Endodermal cell (in vitro differentiated cells): ENCODE data around the gene ABHD8. TPM values are rescaled to one million over a fixed set of nuclear protein-coding genes. Genes with fewer than 3 reads are reported as not detected.

Source experiments
- DNase-seq: peaks from one replicate; pipeline ENCODE4 v3.0.0-alpha.2; 2017
- H3K27ac ChIP-seq: 2 replicates; pipeline ENCODE4 v1.5.1; 2013; ENCODE audit warnings: mild to moderate bottlenecking, low read depth, low read length, moderate library complexity
- H3K27me3 ChIP-seq: 2 replicates; pipeline ENCODE4 v1.6.1; 2013; ENCODE audit warnings: mild to moderate bottlenecking, low read length, moderate library complexity; ENCODE audit not compliant: insufficient read depth, control insufficient read depth, poor library complexity, severe bottlenecking
- H3K36me3 ChIP-seq: 2 replicates; pipeline ENCODE4 v1.7.0; 2013; ENCODE audit warnings: mild to moderate bottlenecking, low read length, moderate library complexity; ENCODE audit not compliant: control insufficient read depth, insufficient read depth
- H3K4me1 ChIP-seq: one replicate; pipeline ENCODE4 v1.7.0; 2013; ENCODE audit warnings: low read length; ENCODE audit not compliant: control insufficient read depth, insufficient read depth
- H3K4me3 ChIP-seq: 2 replicates; pipeline ENCODE4 v1.5.1; 2013; ENCODE audit warnings: mild to moderate bottlenecking, low read length, moderate library complexity
- H3K9ac ChIP-seq: 2 replicates; pipeline ENCODE4 v1.6.1; 2013; ENCODE audit warnings: mild to moderate bottlenecking, low read length, moderate library complexity; ENCODE audit not compliant: poor library complexity, severe bottlenecking; ENCODE audit errors: extremely low read depth
- H3K9me3 ChIP-seq: 2 replicates; pipeline ENCODE4 v1.6.1; 2013; ENCODE audit warnings: mild to moderate bottlenecking, low read length, moderate library complexity; ENCODE audit not compliant: control insufficient read depth
- H3K27ac Mint-ChIP-seq: 2 replicates; pipeline ENCODE4 v1.8.0; 2020; ENCODE audit warnings: mixed read lengths
- H3K27me3 Mint-ChIP-seq: 2 replicates; pipeline ENCODE4 v1.8.0; 2021; ENCODE audit warnings: mild to moderate bottlenecking, mixed read lengths; ENCODE audit not compliant: insufficient read depth
- H3K36me3 Mint-ChIP-seq: 2 replicates; pipeline ENCODE4 v1.8.0; 2020; ENCODE audit warnings: low read depth, mixed read lengths
- H3K4me1 Mint-ChIP-seq: 2 replicates; pipeline ENCODE4 v1.8.0; 2020; ENCODE audit warnings: mixed read lengths
- H3K4me3 Mint-ChIP-seq: 2 replicates; pipeline ENCODE4 v1.8.0; 2020; ENCODE audit warnings: mild to moderate bottlenecking, moderate library complexity, mixed read lengths
- H3K9me3 Mint-ChIP-seq: 2 replicates; pipeline ENCODE4 v1.8.0; 2020; ENCODE audit warnings: mild to moderate bottlenecking, mixed read lengths
- WGBS, 2 experiments: methylation state at CpG; one replicate each; pipeline versions ENCODE4 v1.1.5 to v1.1.7; 2013; ENCODE audit warnings: missing lambda C conversion rate in 2 of 2, mixed read lengths in 1 of 2; ENCODE audit not compliant: insufficient coverage in 1 of 2, insufficient read length in 1 of 2; 5-methylcytosine and 5-hydroxymethylcytosine counted together
- total RNA-seq, 2 donors: library from RNA; stranded (reverse); fragmentation: NEBNext Ultra II Directional in 1 of 2; extraction: Animal tissue kit (Norgen Biotek cat#: 25700) in 1 of 2; gene quantifications; 2 replicates in 1 of 2; 3 replicates in 1 of 2; pipeline ENCODE4 v1.2.1, GENCODE V29; 2021
- TF ChIP-seq, protein P1 (sequence below): fragments of 200-600 bp; sonication (generic); conservative IDR thresholded peaks from 2 replicates; pipeline ENCODE4 v1.5.0; 2021; ENCODE audit warnings: antibody characterized with exemption, mild to moderate bottlenecking

ABHD8 gene
- total RNA-seq, 2 donors from 2014 or later = 11.6 to 21.1 TPM

DNA sequence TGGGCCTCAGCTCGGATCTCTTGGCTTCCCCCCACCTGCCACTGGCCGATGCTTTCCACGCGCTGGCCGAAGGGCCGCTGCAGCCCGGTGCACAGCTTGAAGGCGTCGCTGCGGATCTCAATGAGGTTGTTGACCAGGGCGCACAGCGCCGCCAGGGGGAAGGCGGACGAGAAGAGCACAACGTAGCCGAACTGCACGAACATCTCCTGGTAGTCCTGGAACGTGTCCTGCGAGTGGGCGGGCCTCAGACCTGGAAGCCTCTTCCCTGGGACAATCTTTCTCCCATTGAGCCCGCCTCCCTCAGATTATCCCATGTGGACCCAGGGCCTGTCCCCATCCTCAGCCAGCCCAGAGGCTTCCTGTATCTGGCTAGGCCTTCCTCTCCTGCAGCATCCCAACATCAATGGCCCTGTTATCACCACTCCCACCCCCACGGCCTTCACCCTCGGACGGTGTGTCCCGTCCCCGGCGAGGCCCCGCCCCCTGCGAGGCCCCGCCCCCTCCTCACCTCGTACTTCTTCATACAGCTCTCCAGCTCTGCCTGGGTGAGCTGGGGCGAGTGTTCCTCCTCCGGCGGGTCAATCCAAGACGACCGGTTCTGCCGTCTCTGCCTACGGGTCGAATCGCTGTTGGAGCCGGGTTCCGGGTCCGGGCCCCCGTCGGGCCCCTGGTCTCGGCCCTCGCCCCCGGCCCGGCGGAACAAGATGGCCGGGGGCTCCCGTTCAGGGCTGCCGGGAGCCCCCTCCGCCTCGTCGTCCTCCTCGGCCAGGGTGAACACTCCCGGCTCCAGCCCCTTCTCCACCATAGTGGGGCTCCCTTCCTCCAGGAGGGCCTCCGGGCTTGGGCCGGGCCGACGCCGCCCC lies 24.7 kb upstream of the ABHD8 start:
- H3K36me3 Mint-ChIP-seq = peaks cover 24% of the 10 kb centered on the region
- peak; percentile 97 for DNase-seq
- Histone ChIP-seq H3K9me3 (no peaks in the 10 kb centered on the region), H3K9ac (peak overlapping the region; percentile 44), H3K36me3 (peaks cover 9% of the 10 kb centered on the region), H3K4me1 (no peaks in the 10 kb centered on the region), H3K27me3 (no peaks in the 10 kb centered on the region), H3K27ac (peak overlapping the region; percentile 6), H3K4me3 (peak overlapping the region; percentile 71)
- peaks cover 1% of the 10 kb centered on the region for H3K4me1 Mint-ChIP-seq
- 7 to 20% methylated on average over 44 to 63 of the region's 64 CpGs for WGBS, 2 experiments
- peak overlapping the region; percentile 88 for H3K27ac Mint-ChIP-seq
- peaks cover 24% of the 10 kb centered on the region for H3K27me3 Mint-ChIP-seq
- TF ChIP-seq, protein P1, sequence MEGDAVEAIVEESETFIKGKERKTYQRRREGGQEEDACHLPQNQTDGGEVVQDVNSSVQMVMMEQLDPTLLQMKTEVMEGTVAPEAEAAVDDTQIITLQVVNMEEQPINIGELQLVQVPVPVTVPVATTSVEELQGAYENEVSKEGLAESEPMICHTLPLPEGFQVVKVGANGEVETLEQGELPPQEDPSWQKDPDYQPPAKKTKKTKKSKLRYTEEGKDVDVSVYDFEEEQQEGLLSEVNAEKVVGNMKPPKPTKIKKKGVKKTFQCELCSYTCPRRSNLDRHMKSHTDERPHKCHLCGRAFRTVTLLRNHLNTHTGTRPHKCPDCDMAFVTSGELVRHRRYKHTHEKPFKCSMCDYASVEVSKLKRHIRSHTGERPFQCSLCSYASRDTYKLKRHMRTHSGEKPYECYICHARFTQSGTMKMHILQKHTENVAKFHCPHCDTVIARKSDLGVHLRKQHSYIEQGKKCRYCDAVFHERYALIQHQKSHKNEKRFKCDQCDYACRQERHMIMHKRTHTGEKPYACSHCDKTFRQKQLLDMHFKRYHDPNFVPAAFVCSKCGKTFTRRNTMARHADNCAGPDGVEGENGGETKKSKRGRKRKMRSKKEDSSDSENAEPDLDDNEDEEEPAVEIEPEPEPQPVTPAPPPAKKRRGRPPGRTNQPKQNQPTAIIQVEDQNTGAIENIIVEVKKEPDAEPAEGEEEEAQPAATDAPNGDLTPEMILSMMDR = peak; percentile 83
- no peaks in the 10 kb centered on the region for H3K9me3 Mint-ChIP-seq
- peak overlapping the region; percentile 63 for H3K4me3 Mint-ChIP-seq

DNA sequence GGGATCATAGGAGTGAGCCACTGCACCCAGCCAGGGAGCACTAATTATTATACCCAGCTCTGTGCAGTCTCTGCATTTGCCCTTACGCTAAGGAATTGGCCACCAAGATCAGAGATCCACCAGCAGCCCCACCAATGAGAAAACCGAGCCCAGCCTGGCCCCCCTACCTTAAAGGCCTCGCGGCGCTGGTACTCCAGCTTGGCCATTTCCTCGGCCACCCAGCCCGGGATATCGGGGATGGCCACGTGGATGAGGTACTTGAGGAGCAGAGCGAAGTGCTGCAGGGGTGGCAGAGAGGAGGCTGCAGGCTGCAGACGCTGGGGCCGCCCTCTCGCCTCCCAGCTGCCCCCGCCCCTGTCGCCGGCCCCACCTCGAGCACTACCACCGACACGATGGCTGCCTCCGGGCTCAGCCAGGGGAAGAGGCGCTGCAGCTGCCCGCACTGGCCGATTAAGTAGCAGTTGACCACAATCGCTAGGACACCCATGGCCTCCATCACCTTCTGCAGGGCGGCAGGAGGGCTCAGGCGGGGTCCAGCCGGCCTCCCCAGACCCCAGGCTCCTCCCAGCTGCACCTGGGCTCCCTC lies 23.9 kb upstream of the ABHD8 start:
- Histone ChIP-seq H3K9ac (no peak overlapping the region), H3K36me3 (peaks cover 3% of the 10 kb centered on the region), H3K27me3 (no peaks in the 10 kb centered on the region), H3K4me3 (peak overlapping the region; percentile 71), H3K4me1 (no peaks in the 10 kb centered on the region), H3K27ac (no peak overlapping the region), H3K9me3 (no peaks in the 10 kb centered on the region)
- Mint-ChIP-seq H3K27ac (peak overlapping the region; percentile 88), H3K4me3 (peak overlapping the region; percentile 63), H3K9me3 (no peaks in the 10 kb centered on the region), H3K27me3 (peaks cover 24% of the 10 kb centered on the region), H3K36me3 (peaks cover 24% of the 10 kb centered on the region), H3K4me1 (peaks cover 1% of the 10 kb centered on the region)
- WGBS, 2 experiments = 74 to 78% methylated on average over 12 to 27 of the region's 27 CpGs
- no peak for DNase-seq
- TF ChIP-seq, protein P1 = no peak

DNA sequence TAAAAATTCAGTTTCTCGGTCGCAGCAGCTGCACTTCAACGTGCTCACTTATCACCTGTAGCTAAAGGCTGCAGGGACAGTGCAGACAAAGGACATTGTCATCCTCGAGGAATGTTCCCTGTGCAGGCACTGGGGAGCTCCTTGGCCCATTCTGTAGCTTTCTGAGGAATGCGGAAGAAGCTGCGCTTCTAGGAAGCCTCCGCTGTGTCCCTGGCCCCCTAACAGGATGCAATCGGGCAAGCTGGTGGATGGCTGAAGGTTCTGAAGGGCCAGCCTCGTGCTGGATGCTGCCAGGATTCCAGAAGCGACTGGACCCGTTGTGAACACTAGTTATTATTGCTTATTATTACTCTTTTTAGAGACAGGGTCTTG lies 23.4 kb upstream of the ABHD8 start:
- no peak overlapping the region for H3K9ac ChIP-seq
- H3K4me3 Mint-ChIP-seq = no peak overlapping the region
- H3K27ac Mint-ChIP-seq = no peak overlapping the region

More for the DNA sequence above, 23.4 kb upstream of the ABHD8 start:
- Mint-ChIP-seq H3K36me3 (peaks cover 25% of the 10 kb centered on the region), H3K27me3 (peaks cover 24% of the 10 kb centered on the region), H3K4me1 (peaks cover 1% of the 10 kb centered on the region), H3K9me3 (no peaks in the 10 kb centered on the region)
- no peaks in the 10 kb centered on the region for H3K4me1 ChIP-seq
- H3K9me3 ChIP-seq = no peaks in the 10 kb centered on the region
- DNase-seq = peak; percentile 86
- no peaks in the 10 kb centered on the region for H3K27me3 ChIP-seq
- TF ChIP-seq, protein P1 = no peak
- peaks cover 3% of the 10 kb centered on the region for H3K36me3 ChIP-seq
- no peak overlapping the region for H3K27ac ChIP-seq
- no peak overlapping the region for H3K4me3 ChIP-seq
- 78 to 86% methylated on average over 9 to 11 of the region's 11 CpGs for WGBS, 2 experiments
